SK-N-SH treated with all-trans-retinoic acid at 6 μM for 48 hours (cell line): ENCODE measurements around the gene SPOP.

Experiments
- CSDC2 ChIP-seq: fragments of 250-450 bp; sonication (Bioruptor Pico); IDR thresholded peaks from 2 replicates; pipeline ENCODE4 v1.5.0; 2020; ENCODE audit warnings: mild to moderate bottlenecking, moderate library complexity
- ESRRG ChIP-seq: fragments of 250-450 bp; sonication (Bioruptor Pico); IDR thresholded peaks from 2 replicates; pipeline ENCODE4 v1.6.1; 2021; ENCODE audit warnings: mild to moderate bottlenecking
- PATZ1 ChIP-seq: fragments of 250-450 bp; sonication (Bioruptor Pico); IDR thresholded peaks from 2 replicates; pipeline ENCODE4 v1.8.0; 2020; ENCODE audit warnings: mild to moderate bottlenecking, moderate library complexity, borderline replicate concordance
- RARB ChIP-seq: fragments of 250-450 bp; sonication (Bioruptor Pico); IDR thresholded peaks from 2 replicates; pipeline ENCODE4 v1.8.0; 2021; ENCODE audit warnings: mild to moderate bottlenecking, moderate library complexity
- TCF4 ChIP-seq: fragments of 250-450 bp; sonication (Bioruptor Pico); IDR thresholded peaks from 2 replicates; pipeline ENCODE4 v1.8.0; 2021; ENCODE audit warnings: mild to moderate bottlenecking, moderate library complexity, borderline replicate concordance
- ZFP3 ChIP-seq: fragments of 250-450 bp; sonication (Bioruptor Pico); IDR thresholded peaks from 2 replicates; pipeline ENCODE4 v1.5.0; 2020; ENCODE audit warnings: mild to moderate bottlenecking, moderate library complexity
- ZNF565 ChIP-seq: fragments of 450-650 bp; formaldehyde crosslinking; conservative IDR thresholded peaks from 2 replicates; pipeline ENCODE4 v1.5.0; 2020; ENCODE audit warnings: low read depth, mild to moderate bottlenecking, moderate library complexity
- TF ChIP-seq, protein P1 (sequence below): fragments of 250-450 bp; sonication (Bioruptor Pico); IDR thresholded peaks from 2 replicates; pipeline ENCODE4 v1.8.0; 2021; ENCODE audit warnings: low read depth, mild to moderate bottlenecking, moderate library complexity, borderline replicate concordance

GRCh38 chr17:49602783-49603182 is 75.1 kb downstream of the SPOP start:
- TF ChIP-seq ESRRG (CRISPR knock-in tag): no peak
- TF ChIP-seq ZNF565 (CRISPR knock-in tag): no peak
- TF ChIP-seq RARB (CRISPR knock-in tag): no peak
- no peak for TF ChIP-seq TCF4 (CRISPR knock-in tag)
- TF ChIP-seq ZFP3 (CRISPR knock-in tag): no peak
- TF ChIP-seq, protein P1, sequence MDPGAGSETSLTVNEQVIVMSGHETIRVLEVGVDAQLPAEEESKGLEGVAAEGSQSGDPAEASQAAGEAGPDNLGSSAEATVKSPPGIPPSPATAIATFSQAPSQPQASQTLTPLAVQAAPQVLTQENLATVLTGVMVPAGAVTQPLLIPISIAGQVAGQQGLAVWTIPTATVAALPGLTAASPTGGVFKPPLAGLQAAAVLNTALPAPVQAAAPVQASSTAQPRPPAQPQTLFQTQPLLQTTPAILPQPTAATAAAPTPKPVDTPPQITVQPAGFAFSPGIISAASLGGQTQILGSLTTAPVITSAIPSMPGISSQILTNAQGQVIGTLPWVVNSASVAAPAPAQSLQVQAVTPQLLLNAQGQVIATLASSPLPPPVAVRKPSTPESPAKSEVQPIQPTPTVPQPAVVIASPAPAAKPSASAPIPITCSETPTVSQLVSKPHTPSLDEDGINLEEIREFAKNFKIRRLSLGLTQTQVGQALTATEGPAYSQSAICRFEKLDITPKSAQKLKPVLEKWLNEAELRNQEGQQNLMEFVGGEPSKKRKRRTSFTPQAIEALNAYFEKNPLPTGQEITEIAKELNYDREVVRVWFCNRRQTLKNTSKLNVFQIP: no peak
- TF ChIP-seq PATZ1: no peak
- no peak for TF ChIP-seq CSDC2 (CRISPR knock-in tag)
